Hepatocyte (in vitro differentiated cells): ENCODE results near the gene CBFA2T3.

ENCODE experiments used
- CTCF ChIP-seq: fragments of 200-600 bp; sonication (generic); IDR thresholded peaks from 2 replicates; pipeline ENCODE4 v1.5.1; 2016; ENCODE audit warnings: antibody characterized with exemption, mild to moderate bottlenecking; ENCODE audit not compliant: poor library complexity
- EZH2 ChIP-seq: fragments of 200-600 bp; sonication (generic); IDR thresholded peaks from 2 replicates; pipeline ENCODE4 v1.6.1; 2016; ENCODE audit warnings: antibody characterized with exemption, mild to moderate bottlenecking, borderline replicate concordance
- EZH2phosphoT487 ChIP-seq: fragments of 200-600 bp; sonication (generic); IDR thresholded peaks from one replicate; pipeline ENCODE4 v1.6.1; 2018; ENCODE audit warnings: antibody characterized with exemption, mild to moderate bottlenecking, low read depth, moderate library complexity; ENCODE audit not compliant: unreplicated experiment, severe bottlenecking

- TF ChIP-seq EZH2phosphoT487 (no peak), CTCF (no peak), EZH2 (no peak)
Measured at GRCh38 chr16:88928405-88929090, 48.5 kb downstream of the CBFA2T3 start.
